ENCODE data around the gene SERPIND1.

SERPIND1 gene

GRCh38 chr22:20786048-20786447 lies 12.1 kb downstream of the SERPIND1 start:
- no peak overlapping the region for H3K27ac ChIP-seq
- POLR2A ChIA-PET (ENCODE audit: low non-redundant PET): no interaction called here
- no peak for TF ChIP-seq CTCF (conservative IDR thresholded peaks at IDR 0.05; ENCODE audit: low read depth)
- no peak for DNase-seq (ENCODE audit: low spot score)
- CTCF ChIA-PET: no interaction called here

- no peak for DNase-seq (ENCODE audit: low spot score)
- CTCF ChIA-PET: interaction anchor here (0.7 kb wide), 1 partner anchor 9 kb away, joined by 4 read pairs; no protein-coding TSS in a partner anchor
- TF ChIP-seq CTCF (conservative IDR thresholded peaks at IDR 0.05; ENCODE audit: low read depth): no peak
- H3K27ac ChIP-seq: no peak overlapping the region
- POLR2A ChIA-PET (ENCODE audit: low non-redundant PET): no interaction called here
Observed at GRCh38 chr22:20786536-20786979, 12.6 kb downstream of the SERPIND1 start.

GRCh38 chr22:20787223-20787622 lies 13.3 kb downstream of the SERPIND1 start:
- no peak for TF ChIP-seq CTCF (conservative IDR thresholded peaks at IDR 0.05; ENCODE audit: low read depth)
- no peak for DNase-seq (ENCODE audit: low spot score)
- ChIA-PET POLR2A (ENCODE audit: low non-redundant PET) (no interaction called here), CTCF (interaction anchor here (0.7 kb wide), 1 partner anchor 9 kb away, joined by 4 read pairs; no protein-coding TSS in a partner anchor)
- no peak overlapping the region for H3K27ac ChIP-seq

GRCh38 chr22:20787746-20788626 lies 14.1 kb downstream of the SERPIND1 start:
- ChIA-PET CTCF (no interaction called here), POLR2A (ENCODE audit: low non-redundant PET) (no interaction called here)
- no peak overlapping the region for H3K27ac ChIP-seq
- TF ChIP-seq CTCF (conservative IDR thresholded peaks at IDR 0.05; ENCODE audit: low read depth): no peak
- DNase-seq (ENCODE audit: low spot score): no peak

GRCh38 chr22:20788627-20789344 lies 14.9 kb downstream of the SERPIND1 start:
- H3K27ac ChIP-seq: no peak overlapping the region
- TF ChIP-seq CTCF (conservative IDR thresholded peaks at IDR 0.05; ENCODE audit: low read depth): no peak
- CTCF ChIA-PET: no interaction called here
- POLR2A ChIA-PET (ENCODE audit: low non-redundant PET): no interaction called here
- no peak for DNase-seq (ENCODE audit: low spot score)

GRCh38 chr22:20792221-20792965 lies 18.5 kb downstream of the SERPIND1 start:
- no peak for DNase-seq (ENCODE audit: low spot score)
- ChIA-PET CTCF (interaction anchor here (0.9 kb wide), 1 partner anchor 15 kb away, joined by 3 read pairs; no protein-coding TSS in a partner anchor), POLR2A (ENCODE audit: low non-redundant PET) (no interaction called here)
- no peak overlapping the region for H3K27ac ChIP-seq
- no peak for TF ChIP-seq CTCF (conservative IDR thresholded peaks at IDR 0.05; ENCODE audit: low read depth)

All from RWPE1 (cell line).